GM12864 (cell line): ENCODE measurements around the gene MYMX.
"Not testable (repeated sequence)": the region's sequence is repeated elsewhere in the genome, so short reads cannot be mapped to it uniquely, and the experiment has no call there.

Experiments
- DNase-seq: peaks from one replicate; pipeline ENCODE4 v3.0.0-alpha.2; 2011; ENCODE audit warnings: low read depth
- H3K4me3 ChIP-seq: 2 replicates; pipeline ENCODE4 v1.5.1; 2011; ENCODE audit warnings: mild to moderate bottlenecking, low read depth, low read length, control low read depth
- TF ChIP-seq, protein P1 (sequence below): IDR thresholded peaks from 2 replicates; pipeline ENCODE4 v1.5.1; 2011; ENCODE audit warnings: low read depth, mild to moderate bottlenecking, moderate library complexity, low read length, control low read depth, inconsistent platforms; ENCODE audit errors: missing control alignments

Gene MYMX

GRCh38 chr6:44180406-44180805 is 36.3 kb upstream of the MYMX start:
- TF ChIP-seq, protein P1, sequence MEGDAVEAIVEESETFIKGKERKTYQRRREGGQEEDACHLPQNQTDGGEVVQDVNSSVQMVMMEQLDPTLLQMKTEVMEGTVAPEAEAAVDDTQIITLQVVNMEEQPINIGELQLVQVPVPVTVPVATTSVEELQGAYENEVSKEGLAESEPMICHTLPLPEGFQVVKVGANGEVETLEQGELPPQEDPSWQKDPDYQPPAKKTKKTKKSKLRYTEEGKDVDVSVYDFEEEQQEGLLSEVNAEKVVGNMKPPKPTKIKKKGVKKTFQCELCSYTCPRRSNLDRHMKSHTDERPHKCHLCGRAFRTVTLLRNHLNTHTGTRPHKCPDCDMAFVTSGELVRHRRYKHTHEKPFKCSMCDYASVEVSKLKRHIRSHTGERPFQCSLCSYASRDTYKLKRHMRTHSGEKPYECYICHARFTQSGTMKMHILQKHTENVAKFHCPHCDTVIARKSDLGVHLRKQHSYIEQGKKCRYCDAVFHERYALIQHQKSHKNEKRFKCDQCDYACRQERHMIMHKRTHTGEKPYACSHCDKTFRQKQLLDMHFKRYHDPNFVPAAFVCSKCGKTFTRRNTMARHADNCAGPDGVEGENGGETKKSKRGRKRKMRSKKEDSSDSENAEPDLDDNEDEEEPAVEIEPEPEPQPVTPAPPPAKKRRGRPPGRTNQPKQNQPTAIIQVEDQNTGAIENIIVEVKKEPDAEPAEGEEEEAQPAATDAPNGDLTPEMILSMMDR, result no peak
- no peak for DNase-seq
- no peak overlapping the region for H3K4me3 ChIP-seq

DNA sequence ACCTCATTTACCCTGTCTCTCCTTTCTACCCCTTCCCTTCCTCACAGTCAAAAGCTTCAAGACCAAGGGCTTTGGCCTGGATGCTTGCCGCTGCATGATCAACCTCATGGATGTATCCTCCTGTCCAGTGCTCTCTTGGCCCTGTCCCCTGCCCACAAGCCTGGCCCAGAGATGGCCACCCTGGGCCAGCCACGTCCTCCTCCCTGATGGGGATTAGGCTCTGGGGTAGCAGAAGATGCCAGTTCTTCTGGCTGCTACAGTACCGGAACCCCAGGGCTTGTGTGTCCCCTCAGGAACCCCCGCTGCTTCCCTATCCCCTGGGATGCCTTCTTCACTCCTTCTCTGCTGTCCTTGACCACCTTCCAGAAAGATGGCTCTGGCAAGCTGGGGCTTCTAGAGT is 35.8 kb upstream of the MYMX start:
- no peak for DNase-seq

GRCh38 chr6:44181784-44182183 is 34.9 kb upstream of the MYMX start:
- not testable (repeated sequence) for H3K4me3 ChIP-seq, DNase-seq

More for the DNA sequence above, 35.8 kb upstream of the MYMX start:
- no peak overlapping the region for H3K4me3 ChIP-seq
- TF ChIP-seq, protein P1, result no peak

DNA sequence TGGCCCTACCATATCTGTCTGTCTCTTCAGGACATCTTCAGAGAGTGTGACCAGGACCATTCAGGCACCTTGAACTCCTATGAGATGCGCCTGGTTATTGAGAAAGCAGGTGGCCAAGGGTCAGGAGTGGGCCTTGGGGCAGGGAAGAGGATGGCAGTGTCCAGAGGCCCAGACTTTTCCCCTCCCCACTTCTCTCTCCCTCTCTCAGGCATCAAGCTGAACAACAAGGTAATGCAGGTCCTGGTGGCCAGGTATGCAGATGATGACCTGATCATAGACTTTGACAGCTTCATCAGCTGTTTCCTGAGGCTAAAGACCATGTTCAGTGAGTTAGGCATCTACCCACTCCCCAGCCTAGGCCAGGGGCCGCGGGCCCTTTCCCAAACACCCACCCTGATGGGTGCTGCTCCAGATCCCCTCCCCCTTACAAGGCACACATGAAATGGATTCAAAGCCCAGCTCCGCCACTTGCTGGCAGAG is 33.8 kb upstream of the MYMX start:
- TF ChIP-seq, protein P1, result no peak
- DNase-seq, result no peak
- no peak overlapping the region for H3K4me3 ChIP-seq

- TF ChIP-seq, protein P1, result no peak
- DNase-seq, result no peak
- no peak overlapping the region for H3K4me3 ChIP-seq
These were observed 32.9 kb upstream of the MYMX start for GRCh38 chr6:44183783-44184182.

GRCh38 chr6:44185356-44185755 is 31.4 kb upstream of the MYMX start:
- DNase-seq, H3K4me3 ChIP-seq: not testable (repeated sequence)

DNA sequence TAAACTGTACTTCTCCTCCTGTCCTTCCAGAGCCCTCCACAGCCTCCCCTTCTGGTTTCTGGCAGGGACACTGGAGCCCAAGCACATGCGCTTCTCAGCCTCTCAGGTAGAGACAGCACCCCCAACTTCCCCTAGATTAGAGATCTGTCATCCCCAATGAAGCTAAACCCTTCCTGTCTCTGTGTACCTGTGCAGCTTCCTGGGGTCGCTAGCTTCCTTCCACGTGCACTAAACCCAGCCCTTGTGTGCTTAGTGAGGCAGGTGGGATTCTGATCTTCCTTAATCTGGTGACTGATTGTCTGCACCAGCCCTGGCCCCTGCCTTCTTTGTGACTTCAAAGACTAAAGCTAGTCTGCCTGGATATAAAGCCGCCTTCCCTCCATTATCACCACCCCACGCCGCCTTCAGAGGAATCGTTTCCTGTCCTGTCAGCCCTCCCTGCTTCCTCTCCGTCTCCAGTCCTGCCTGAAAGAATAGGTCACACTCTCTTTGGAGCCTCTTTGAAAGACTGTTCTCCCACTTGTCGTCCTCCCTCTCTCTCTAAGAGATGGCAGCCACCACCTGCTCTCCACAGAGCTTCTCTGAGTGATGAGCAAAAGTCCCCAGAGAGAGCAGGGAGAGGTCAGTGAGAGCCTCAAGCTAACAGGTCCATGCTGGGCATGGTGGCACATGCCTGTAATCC is 30.6 kb upstream of the MYMX start:
- no peak for DNase-seq
- TF ChIP-seq, protein P1, result no peak
- no peak overlapping the region for H3K4me3 ChIP-seq

- no peak overlapping the region for H3K4me3 ChIP-seq
- TF ChIP-seq, protein P1, result no peak
- DNase-seq, result no peak
These were observed 30.1 kb upstream of the MYMX start for GRCh38 chr6:44186635-44187025.
